Panc1 (cell line): ENCODE data around the gene SKI. TPM values are rescaled to one million over a fixed set of nuclear protein-coding genes. Genes with fewer than 3 reads are reported as not detected.
A peak's percentile ranks its signal among the peaks of the same experiment; 100 is the strongest.

Source experiments
- ATAC-seq: fragments of 200-7000 bp; cut with Tn5 transposase; 2 replicates; pipeline ENCODE4 v1.9.1; 2020; ENCODE audit warnings: mild to moderate bottlenecking, moderate library complexity
- BruUV-seq: library from RNA; stranded (reverse); fragments of 400-500 nt; replicated peaks from 2 replicates; lab custom pipeline; 2021; lab: Mats Ljungman, UMichigan
- CTCF ChIA-PET: fragments of 300-600 bp; sonication (Branson Sonifier 250); formaldehyde crosslinking; loops from one replicate; lab custom pipeline; 2022; ENCODE audit warnings: antibody characterized with exemption; lab: Charles Lee
- POLR2A ChIA-PET: fragments of 300-600 bp; sonication (Branson Sonifier 250); formaldehyde crosslinking; loops from one replicate; lab custom pipeline; 2022; ENCODE audit warnings: antibody characterized with exemption; lab: Charles Lee
- DNase-seq: peaks from one replicate; pipeline ENCODE4 v3.0.0-alpha.2; 2010; ENCODE audit warnings: low read depth, low spot score
- H3K27ac ChIP-seq: 2 replicates; pipeline ENCODE4 v1.5.1; 2011; ENCODE audit warnings: mild to moderate bottlenecking, low read length, inconsistent platforms
- H3K27me3 ChIP-seq: fragments of 200-500 bp; sonication (Bioruptor generic); 2 replicates; pipeline ENCODE4 v1.6.0; 2014; ENCODE audit warnings: low read length, inconsistent platforms; ENCODE audit not compliant: control insufficient read depth, insufficient read depth
- H3K36me3 ChIP-seq: fragments of 200-500 bp; sonication (Bioruptor generic); 2 replicates; pipeline ENCODE4 v1.5.1; 2014; ENCODE audit warnings: inconsistent platforms, mild to moderate bottlenecking, low read length, moderate library complexity; ENCODE audit not compliant: control insufficient read depth, insufficient read depth
- H3K4me1 ChIP-seq: 2 replicates; pipeline ENCODE4 v1.5.1; 2011; ENCODE audit warnings: inconsistent platforms, mild to moderate bottlenecking, low read length, moderate library complexity; ENCODE audit not compliant: control insufficient read depth, insufficient read depth
- H3K4me3 ChIP-seq, 2 experiments: 2 replicates each; pipeline ENCODE4 v1.5.1; 2011 to 2012; ENCODE audit warnings: low read depth in 2 of 2, low read length in 2 of 2, mild to moderate bottlenecking in 2 of 2, inconsistent platforms in 1 of 2, moderate library complexity in 1 of 2
- H3K9me3 ChIP-seq: fragments of 200-500 bp; sonication (Bioruptor generic); 2 replicates; pipeline ENCODE4 v1.5.1; 2014; ENCODE audit warnings: low read depth, mild to moderate bottlenecking, inconsistent platforms, low read length, moderate library complexity; ENCODE audit not compliant: control insufficient read depth, insufficient read depth
- POLR2AphosphoS5 ChIP-seq: IDR thresholded peaks from 2 replicates; pipeline ENCODE4 v1.6.1; 2012; ENCODE audit warnings: mild to moderate bottlenecking, low read depth, low read length, moderate library complexity
- SIN3A ChIP-seq: IDR thresholded peaks from 2 replicates; pipeline ENCODE4 v1.6.1; 2012; ENCODE audit warnings: low read depth, mild to moderate bottlenecking, low read length, moderate library complexity, borderline replicate concordance; ENCODE audit not compliant: insufficient read depth
- TCF7L2 ChIP-seq: IDR thresholded peaks from 2 replicates; pipeline ENCODE4 v1.6.1; 2011; ENCODE audit warnings: mild to moderate bottlenecking, low read depth, low read length, inconsistent platforms
- in situ Hi-C: cut with HindIII; loops from 2 replicates; pipeline ENCODE4 v1.10.0; 2016; ENCODE audit warnings: low sequenced_read_pairs, low pct_unique_long_range_greater_than_20kb
- intact Hi-C: fragments of 100-400 bp; cut with micrococcal nuclease; formaldehyde crosslinking; loops from one replicate; pipeline ENCODE4 v1.10.0; 2022; ENCODE audit not compliant: unreplicated experiment
- total RNA-seq: library from RNA; stranded (reverse); gene quantifications from one replicate; pipeline ENCODE4 v1.2.1, GENCODE V29; 2021; ENCODE audit not compliant: unreplicated experiment
- TF ChIP-seq, protein P1 (sequence below), 2 experiments: IDR thresholded peaks; 2 replicates each; pipeline ENCODE4 v1.6.1; 2011 to 2012; ENCODE audit warnings: low read depth in 2 of 2, control low read depth in 1 of 2, low read length in 1 of 2, mild to moderate bottlenecking in 1 of 2, moderate library complexity in 1 of 2; ENCODE audit not compliant: insufficient read depth in 1 of 2
- TF ChIP-seq, protein P2 (sequence below): fragments of 450-650 bp; IDR thresholded peaks from 2 replicates; pipeline ENCODE4 v1.5.1; 2017; ENCODE audit warnings: mild to moderate bottlenecking

Gene SKI
- total RNA-seq, 1 experiment from 2014 or later: 63.2 TPM

DNA sequence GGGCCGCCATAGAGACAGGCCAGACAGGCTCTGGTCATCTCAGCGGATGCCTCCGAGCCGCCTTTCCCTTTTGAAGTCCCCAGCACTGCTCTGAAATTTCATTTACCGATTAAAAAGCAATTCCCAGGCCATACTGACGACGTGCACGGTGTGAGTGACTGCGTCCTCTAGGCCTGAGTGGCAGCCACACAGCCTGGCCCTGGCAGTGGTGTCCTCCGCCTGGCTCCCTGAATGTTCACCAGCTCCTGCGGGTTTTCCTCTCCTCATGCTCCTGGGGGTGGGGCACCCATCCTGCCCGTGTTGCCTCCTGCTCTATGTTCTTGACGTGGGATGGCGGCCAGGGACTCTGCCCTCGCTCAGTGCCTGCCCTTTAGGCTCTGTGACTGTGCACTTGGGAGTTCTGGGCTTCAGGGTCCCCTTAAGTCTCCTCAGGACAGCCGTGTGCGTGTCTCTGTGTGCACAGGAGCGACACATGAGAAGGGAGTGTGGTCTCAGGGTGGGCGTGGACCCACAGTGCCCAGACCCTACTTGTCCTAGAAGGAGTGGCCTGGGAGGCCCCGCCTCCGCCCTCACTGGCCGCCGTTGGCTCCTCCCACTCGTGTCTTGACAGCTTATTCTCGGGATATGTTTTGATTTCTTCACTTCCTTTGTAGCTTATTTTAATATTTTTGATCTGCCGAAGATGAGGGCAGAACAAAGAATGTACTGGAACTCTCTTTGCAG is 3.6 kb downstream of the SKI start:
- ChIA-PET POLR2A (no interaction called here), CTCF (interaction anchor here (1.4 kb wide), 1 partner anchor 37 kb away, joined by 4 read pairs; the partner anchor contains the start of gene FAAP20)
- Histone ChIP-seq H3K36me3 (peaks cover 2% of the 10 kb centered on the region; the same call in 1 of the 2 replicates), H3K4me3 (peak overlapping the region; percentile 56 to 68), H3K9me3 (no peaks in the 10 kb centered on the region), H3K27ac (peak overlapping the region; percentile 85; the same call in 1 of the 2 replicates), H3K4me1 (peaks cover 32% of the 10 kb centered on the region), H3K27me3 (no peaks in the 10 kb centered on the region)
- no TSS peak for BruUV-seq
- TF ChIP-seq POLR2AphosphoS5 (no peak), TCF7L2 (peak; percentile 63; the same call in 1 of the 2 replicates), SIN3A (peak; percentile 54)
- TF ChIP-seq, protein P1, sequence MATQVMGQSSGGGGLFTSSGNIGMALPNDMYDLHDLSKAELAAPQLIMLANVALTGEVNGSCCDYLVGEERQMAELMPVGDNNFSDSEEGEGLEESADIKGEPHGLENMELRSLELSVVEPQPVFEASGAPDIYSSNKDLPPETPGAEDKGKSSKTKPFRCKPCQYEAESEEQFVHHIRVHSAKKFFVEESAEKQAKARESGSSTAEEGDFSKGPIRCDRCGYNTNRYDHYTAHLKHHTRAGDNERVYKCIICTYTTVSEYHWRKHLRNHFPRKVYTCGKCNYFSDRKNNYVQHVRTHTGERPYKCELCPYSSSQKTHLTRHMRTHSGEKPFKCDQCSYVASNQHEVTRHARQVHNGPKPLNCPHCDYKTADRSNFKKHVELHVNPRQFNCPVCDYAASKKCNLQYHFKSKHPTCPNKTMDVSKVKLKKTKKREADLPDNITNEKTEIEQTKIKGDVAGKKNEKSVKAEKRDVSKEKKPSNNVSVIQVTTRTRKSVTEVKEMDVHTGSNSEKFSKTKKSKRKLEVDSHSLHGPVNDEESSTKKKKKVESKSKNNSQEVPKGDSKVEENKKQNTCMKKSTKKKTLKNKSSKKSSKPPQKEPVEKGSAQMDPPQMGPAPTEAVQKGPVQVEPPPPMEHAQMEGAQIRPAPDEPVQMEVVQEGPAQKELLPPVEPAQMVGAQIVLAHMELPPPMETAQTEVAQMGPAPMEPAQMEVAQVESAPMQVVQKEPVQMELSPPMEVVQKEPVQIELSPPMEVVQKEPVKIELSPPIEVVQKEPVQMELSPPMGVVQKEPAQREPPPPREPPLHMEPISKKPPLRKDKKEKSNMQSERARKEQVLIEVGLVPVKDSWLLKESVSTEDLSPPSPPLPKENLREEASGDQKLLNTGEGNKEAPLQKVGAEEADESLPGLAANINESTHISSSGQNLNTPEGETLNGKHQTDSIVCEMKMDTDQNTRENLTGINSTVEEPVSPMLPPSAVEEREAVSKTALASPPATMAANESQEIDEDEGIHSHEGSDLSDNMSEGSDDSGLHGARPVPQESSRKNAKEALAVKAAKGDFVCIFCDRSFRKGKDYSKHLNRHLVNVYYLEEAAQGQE (IDR thresholded peaks at IDR 0.05; ENCODE audit: insufficient read depth in 1 of 2, low read depth in 2 of 2, low read length in 1 of 2): no peak
- TF ChIP-seq, protein P2, sequence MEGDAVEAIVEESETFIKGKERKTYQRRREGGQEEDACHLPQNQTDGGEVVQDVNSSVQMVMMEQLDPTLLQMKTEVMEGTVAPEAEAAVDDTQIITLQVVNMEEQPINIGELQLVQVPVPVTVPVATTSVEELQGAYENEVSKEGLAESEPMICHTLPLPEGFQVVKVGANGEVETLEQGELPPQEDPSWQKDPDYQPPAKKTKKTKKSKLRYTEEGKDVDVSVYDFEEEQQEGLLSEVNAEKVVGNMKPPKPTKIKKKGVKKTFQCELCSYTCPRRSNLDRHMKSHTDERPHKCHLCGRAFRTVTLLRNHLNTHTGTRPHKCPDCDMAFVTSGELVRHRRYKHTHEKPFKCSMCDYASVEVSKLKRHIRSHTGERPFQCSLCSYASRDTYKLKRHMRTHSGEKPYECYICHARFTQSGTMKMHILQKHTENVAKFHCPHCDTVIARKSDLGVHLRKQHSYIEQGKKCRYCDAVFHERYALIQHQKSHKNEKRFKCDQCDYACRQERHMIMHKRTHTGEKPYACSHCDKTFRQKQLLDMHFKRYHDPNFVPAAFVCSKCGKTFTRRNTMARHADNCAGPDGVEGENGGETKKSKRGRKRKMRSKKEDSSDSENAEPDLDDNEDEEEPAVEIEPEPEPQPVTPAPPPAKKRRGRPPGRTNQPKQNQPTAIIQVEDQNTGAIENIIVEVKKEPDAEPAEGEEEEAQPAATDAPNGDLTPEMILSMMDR: no peak
- in situ Hi-C loops: no loop called here
- intact Hi-C loops: loop anchor here (5.0 kb wide), 1 partner anchor 81 kb away; no protein-coding TSS in a partner anchor
- DNase-seq: no peak
- ATAC-seq: peak; percentile 55

DNA sequence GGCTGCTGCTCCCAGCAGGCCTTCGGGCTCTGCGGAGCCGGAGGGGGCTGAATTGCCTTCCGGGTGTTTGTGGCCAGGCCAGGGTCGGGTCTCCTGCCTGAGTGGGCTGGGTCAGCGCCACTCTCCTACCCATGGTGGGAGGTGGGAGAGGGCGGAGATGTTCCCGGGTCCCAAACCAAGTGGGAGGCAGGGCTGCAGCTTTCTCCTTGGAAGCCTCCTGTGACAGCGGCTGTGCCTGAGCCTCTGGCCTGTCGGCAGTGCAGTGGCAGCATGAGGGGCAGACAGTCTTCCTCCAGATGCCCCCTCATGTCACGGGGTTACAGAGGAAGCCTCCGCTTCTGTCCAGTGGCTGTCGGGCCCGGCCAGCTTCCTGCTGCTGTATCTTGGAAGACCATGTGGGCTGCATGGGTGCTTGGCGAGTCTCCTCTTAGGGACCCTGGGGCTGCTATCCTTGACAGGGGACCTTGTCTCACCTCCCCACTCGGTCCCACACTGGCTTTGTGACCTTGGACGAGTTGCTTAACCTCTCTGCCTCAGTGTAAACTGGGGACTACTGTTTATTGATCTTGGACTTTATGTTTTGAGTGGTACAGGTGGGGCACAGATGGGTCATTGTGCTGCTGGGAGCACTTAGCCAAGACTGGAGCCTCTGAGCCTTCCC is 4.3 kb downstream of the SKI start:
- Histone ChIP-seq H3K36me3 (peaks cover 2% of the 10 kb centered on the region; the same call in 1 of the 2 replicates), H3K27ac (0 out of 2 replicates have a peak overlapping the region, but pooled peaks have one; percentile 13), H3K4me1 (peaks cover 36% of the 10 kb centered on the region), H3K9me3 (no peaks in the 10 kb centered on the region), H3K4me3 (peak overlapping the region; percentile 56 to 68), H3K27me3 (no peaks in the 10 kb centered on the region)
- DNase-seq (no peak), ATAC-seq (no peak)
- ChIA-PET CTCF (interaction anchor here (1.4 kb wide), 1 partner anchor 37 kb away, joined by 4 read pairs; the partner anchor contains the start of gene FAAP20), POLR2A (no interaction called here)
- intact Hi-C loops: loop anchor here (5.0 kb wide), 1 partner anchor 80 kb away; no protein-coding TSS in a partner anchor
- in situ Hi-C loops: no loop called here
- BruUV-seq: no TSS peak
- TF ChIP-seq, protein P2: no peak
- TF ChIP-seq, protein P1 (IDR thresholded peaks at IDR 0.05; ENCODE audit: insufficient read depth in 1 of 2, low read depth in 2 of 2, low read length in 1 of 2): no peak
- no peak for TF ChIP-seq POLR2AphosphoS5
- TF ChIP-seq SIN3A: no peak
- TF ChIP-seq TCF7L2: no peak
